GM21367 (cell line): ENCODE data around the gene AGR3.
"Not testable (repeated sequence)": the region's sequence is repeated elsewhere in the genome, so short reads cannot be mapped to it uniquely, and the experiment has no call there.

ENCODE experiments used
- ATAC-seq: cut with Tn5 transposase; IDR thresholded peaks from one replicate; pipeline ENCODE4 v1.9.1; 2021; ENCODE audit not compliant: unreplicated experiment

AGR3 gene

GRCh38 chr7:16891874-16892643 lies 10.3 kb upstream of the AGR3 start:
- no peak for ATAC-seq

DNA sequence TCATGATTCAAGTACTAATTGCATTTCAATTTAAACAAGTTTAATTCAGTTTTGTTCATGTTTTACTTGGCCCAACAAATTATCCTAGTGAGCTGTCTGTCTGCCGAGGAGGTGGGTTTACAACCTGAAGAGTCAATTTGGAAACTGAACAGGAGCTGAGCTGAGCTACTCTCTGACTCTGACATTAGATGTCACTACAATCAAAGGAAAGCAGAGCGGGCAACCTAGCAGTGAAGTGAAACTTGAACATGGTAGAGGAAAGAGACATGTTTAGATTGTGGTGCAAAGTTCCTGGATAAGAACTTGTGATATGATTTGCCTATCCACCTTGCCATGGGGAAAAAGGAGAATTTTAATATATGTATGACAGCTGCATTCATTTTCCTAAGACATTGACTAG lies 9.6 kb upstream of the AGR3 start:
- no peak for ATAC-seq

- no peak for ATAC-seq
These were observed 8.2 kb upstream of the AGR3 start for GRCh38 chr7:16889851-16890415.

- no peak for ATAC-seq
These were observed 7.5 kb upstream of the AGR3 start for GRCh38 chr7:16889305-16889704.

DNA sequence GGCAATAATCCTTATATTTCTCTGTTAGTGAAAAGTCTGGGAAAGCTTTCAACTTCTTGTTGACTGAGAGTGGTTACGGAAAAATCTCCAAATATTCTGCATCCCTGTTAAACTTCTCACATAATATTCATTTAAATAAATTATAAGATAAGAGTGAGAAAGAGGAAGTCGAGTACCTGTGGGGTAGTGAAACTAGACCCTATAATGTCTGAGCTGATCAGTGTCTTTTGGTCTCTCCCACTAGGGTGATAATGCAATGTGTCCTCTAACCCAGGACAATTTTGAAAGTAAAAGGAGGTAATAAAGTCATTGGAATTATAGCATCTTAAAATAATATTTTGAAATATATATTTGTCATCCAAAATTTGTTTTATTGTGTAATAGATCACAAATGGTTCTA lies 2.1 kb upstream of the AGR3 start:
- ATAC-seq = no peak

GRCh38 chr7:16880554-16880953 lies 1.2 kb downstream of the AGR3 start:
- no peak for ATAC-seq

- no peak for ATAC-seq
These were observed 2.6 kb downstream of the AGR3 start for GRCh38 chr7:16879181-16879580.

GRCh38 chr7:16875861-16876260 lies 5.9 kb downstream of the AGR3 start:
- ATAC-seq = no peak

- ATAC-seq = no peak
These were observed 7.7 kb downstream of the AGR3 start for GRCh38 chr7:16874066-16874465.

DNA sequence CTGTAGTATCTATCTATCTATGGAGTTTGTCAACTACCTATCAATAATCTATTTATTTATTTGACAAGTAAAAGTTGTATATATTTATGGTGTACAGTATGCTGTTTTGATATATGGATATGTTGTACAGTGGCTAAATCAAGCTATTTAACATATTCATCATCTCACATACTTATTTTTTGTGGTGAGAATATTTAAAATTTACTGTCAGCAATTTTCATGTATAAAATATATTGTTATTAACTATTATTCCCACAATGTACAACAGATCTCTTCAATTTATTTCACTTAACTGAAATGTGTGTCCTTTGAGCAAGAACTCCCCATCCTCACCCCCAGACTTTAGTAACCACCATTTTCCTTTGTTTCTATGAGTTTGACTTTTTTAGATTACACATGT lies 14.5 kb downstream of the AGR3 start:
- ATAC-seq = no peak

GRCh38 chr7:16853189-16853588 lies 28.6 kb downstream of the AGR3 start:
- not testable (repeated sequence) for ATAC-seq

- no peak for ATAC-seq
These were observed 30.0 kb downstream of the AGR3 start for GRCh38 chr7:16851829-16852228.

- no peak for ATAC-seq
These were observed 30.9 kb downstream of the AGR3 start for GRCh38 chr7:16850614-16851466.

DNA sequence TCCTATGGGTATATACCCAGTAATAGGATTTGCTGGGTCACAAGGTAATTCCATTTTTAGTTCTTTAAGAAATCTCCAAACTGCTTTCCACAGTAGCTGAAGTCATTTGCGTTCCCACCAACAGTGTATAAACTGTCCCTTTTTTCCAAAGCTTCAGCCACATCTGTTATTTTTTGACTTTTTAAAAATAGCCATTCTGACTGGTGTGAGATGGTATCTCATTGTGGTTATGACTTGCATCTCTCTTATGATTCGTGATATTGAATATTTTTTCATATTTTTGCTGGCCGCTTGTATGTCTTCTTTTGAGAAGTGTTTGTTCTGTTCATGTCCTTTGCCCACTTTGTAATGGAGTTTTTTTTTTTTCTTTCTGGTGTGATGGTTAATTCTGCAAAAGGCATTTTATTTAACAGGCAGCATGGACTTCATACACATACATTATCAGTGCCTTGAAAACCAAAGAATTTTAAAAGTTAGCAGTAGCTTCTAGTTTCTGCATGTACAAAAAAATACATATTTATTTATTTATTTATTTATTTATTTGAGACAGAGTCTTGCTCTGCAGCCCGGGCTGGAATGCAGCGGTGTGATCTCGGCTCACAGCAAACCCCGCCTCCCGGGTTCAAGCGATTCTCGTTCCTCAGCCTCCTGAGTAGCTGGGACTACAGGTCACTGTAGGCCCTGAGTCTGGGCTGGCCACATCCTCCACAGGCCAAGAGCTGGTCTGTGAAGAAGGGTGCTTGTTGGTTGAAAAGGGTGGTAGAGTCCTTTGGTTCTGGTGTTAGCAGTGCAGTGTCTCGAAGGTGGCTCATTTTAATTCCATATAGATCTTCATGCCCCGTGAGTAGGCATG lies 32.3 kb downstream of the AGR3 start:
- no peak for ATAC-seq

DNA sequence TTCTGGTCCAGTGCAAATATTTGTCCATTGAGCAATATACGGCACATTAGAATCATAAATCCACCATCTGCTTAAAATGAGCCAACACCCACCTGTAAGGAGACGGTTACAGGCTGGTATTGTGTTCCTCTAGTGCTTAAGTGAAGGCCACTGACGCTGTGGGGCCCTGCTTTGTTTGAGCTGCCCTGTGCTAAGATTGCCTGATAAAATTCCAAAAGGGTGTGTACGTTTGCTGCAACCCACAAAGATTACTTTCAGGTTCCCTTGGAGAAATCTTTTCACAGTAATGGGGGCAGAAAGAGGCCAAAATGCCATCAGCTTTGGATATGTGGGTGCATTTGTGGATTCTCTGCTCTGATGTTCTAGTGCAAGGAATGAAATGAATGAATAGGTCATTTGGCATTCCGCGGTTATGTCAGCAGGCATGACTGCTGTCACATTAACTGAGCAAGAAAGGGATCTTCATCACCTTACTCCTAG lies 34.4 kb downstream of the AGR3 start:
- no peak for ATAC-seq

DNA sequence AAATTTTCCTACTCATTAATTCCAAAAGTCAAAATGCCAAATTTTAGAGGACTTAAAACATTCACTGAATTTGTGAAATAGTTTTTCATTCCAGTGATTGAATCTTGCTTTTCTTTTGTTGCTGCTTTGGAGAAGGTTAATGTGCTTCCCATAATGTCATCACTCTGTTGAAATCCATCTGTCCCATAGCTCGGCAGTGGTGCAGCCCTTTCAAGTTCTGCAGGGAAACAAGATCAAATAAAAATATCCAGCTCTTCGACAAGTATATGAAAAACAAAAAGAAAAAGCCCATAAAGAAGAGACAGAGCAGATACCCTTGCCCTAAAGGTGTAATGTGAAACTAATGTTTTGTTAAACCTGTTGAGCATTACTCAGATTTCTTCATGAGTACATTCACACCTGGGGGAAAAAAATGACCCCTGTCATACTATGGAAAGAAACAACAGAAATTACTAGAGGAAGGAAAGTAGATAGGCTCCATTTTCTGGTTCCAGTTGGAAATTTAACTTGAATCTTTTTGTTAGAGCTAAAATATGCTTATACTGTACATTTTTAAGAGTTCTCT lies 35.1 kb downstream of the AGR3 start:
- no peak for ATAC-seq

DNA sequence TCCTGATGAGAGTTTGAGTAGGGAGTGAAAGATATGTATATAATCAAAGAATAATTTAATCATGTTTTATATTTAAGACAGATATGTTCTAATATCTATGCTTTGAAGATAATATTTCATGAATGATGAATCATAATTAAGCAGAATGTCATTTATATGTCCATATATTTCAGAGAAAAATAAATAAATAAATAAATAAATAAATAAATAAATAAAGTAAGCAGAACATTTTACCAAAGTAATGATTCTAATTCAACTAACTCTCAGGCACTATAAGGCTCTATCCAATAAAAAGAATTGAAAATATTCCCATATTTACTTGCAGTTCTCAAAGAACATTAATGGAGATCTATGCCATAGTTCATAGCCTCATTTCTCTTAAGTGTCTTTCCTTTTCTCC lies 36.0 kb downstream of the AGR3 start:
- no peak for ATAC-seq

DNA sequence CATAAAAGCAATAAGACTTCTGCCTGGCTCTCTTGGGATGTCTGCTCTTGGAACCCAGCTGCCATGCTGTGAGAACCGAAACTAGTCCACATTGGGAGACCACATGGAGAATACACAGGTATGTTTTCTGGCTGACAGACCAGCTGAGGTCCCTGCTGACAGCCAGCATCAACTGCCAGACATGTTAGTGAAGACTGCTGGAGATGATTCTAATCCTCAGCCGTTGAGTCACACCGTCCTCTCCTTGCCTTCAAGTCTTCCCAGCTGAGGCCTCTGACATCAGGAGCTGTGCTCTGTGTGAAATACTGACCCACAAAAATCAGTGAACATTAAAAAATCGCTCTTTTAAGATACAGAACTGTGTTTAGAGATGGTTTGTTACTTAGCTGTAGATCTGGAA lies 40.1 kb downstream of the AGR3 start:
- no peak for ATAC-seq

GRCh38 chr7:16840094-16840493 lies 41.7 kb downstream of the AGR3 start:
- no peak for ATAC-seq

DNA sequence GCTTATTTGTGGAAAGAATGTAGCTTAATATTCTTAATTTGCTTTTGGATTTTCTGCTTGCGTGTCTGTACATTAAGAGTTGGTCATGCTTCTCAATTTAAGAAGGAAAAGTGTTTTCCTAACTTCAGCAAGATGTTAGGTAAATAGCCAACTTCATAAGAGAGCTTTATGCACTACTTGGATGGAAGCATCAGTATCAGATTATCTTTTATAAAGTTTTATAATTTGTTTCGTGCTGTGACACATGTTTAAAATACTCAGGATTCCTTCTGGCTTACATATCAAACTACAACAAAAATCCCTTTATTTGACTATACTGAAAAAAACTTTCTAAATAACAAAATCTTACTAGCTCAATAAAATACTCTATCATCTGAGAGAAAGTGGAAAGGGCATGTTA lies 42.1 kb downstream of the AGR3 start:
- no peak for ATAC-seq

GRCh38 chr7:16838891-16839290 lies 42.9 kb downstream of the AGR3 start:
- ATAC-seq = no peak
